ENCODE measurements around the gene RGS3.

The RGS3 gene

GRCh38 chr9:113471143-113471542, 7.6 kb downstream of the RGS3 start:
- no peak for TF ChIP-seq YY1 (IDR thresholded peaks at IDR 0.05; ENCODE audit: low read depth)
- no peak for TF ChIP-seq USF1 (IDR thresholded peaks at IDR 0.05)
- no peak for TF ChIP-seq TCF12 (IDR thresholded peaks at IDR 0.05; ENCODE audit: low read depth)
- no peak for TF ChIP-seq EGR1 (IDR thresholded peaks at IDR 0.05)

- TF ChIP-seq EP300 (IDR thresholded peaks at IDR 0.05; ENCODE audit: borderline replicate concordance), result no peak
These were observed 8.0 kb downstream of the RGS3 start for GRCh38 chr9:113471566-113471965.

- TF ChIP-seq CREB1 (IDR thresholded peaks at IDR 0.05; ENCODE audit: low read depth), result no peak
- TF ChIP-seq ZBTB7A (IDR thresholded peaks at IDR 0.05; ENCODE audit: low read depth), result no peak
- no peak for TF ChIP-seq NFIC (IDR thresholded peaks at IDR 0.05)
- no peak for TF ChIP-seq TAF1 (IDR thresholded peaks at IDR 0.05; ENCODE audit: low read depth)
- no peak for TF ChIP-seq FOXM1 (IDR thresholded peaks at IDR 0.05; ENCODE audit: borderline replicate concordance, low read depth)
- no peak for TF ChIP-seq EGR1 (IDR thresholded peaks at IDR 0.05)
- no peak for TF ChIP-seq MAX (IDR thresholded peaks at IDR 0.05)
- no peak for TF ChIP-seq USF1 (IDR thresholded peaks at IDR 0.05)
- no peak for TF ChIP-seq YY1 (IDR thresholded peaks at IDR 0.05; ENCODE audit: low read depth)
- TF ChIP-seq TEAD4 (IDR thresholded peaks at IDR 0.05), result no peak
- no peak for TF ChIP-seq EP300 (IDR thresholded peaks at IDR 0.05; ENCODE audit: borderline replicate concordance)
- TF ChIP-seq CEBPB (IDR thresholded peaks at IDR 0.05), result no peak
- TF ChIP-seq RAD21 (IDR thresholded peaks at IDR 0.05; ENCODE audit: low read depth), result no peak
- no peak for TF ChIP-seq TCF12 (IDR thresholded peaks at IDR 0.05; ENCODE audit: low read depth)
- no peak for TF ChIP-seq REST (IDR thresholded peaks at IDR 0.05; ENCODE audit: low read depth)
These were observed 8.7 kb downstream of the RGS3 start for GRCh38 chr9:113472199-113472598.

GRCh38 chr9:113474360-113475028, 11.0 kb downstream of the RGS3 start:
- TF ChIP-seq TEAD4 (IDR thresholded peaks at IDR 0.05) (no peak), TCF12 (IDR thresholded peaks at IDR 0.05; ENCODE audit: low read depth) (no peak), NFIC (IDR thresholded peaks at IDR 0.05) (no peak), CEBPB (IDR thresholded peaks at IDR 0.05) (no peak), EGR1 (IDR thresholded peaks at IDR 0.05) (no peak), REST (IDR thresholded peaks at IDR 0.05; ENCODE audit: low read depth) (no peak), RAD21 (IDR thresholded peaks at IDR 0.05; ENCODE audit: low read depth) (no peak)

GRCh38 chr9:113475031-113475430, 11.5 kb downstream of the RGS3 start:
- no peak for TF ChIP-seq TAF1 (IDR thresholded peaks at IDR 0.05; ENCODE audit: low read depth)
- no peak for TF ChIP-seq RAD21 (IDR thresholded peaks at IDR 0.05; ENCODE audit: low read depth)
- no peak for TF ChIP-seq TCF12 (IDR thresholded peaks at IDR 0.05; ENCODE audit: low read depth)
- no peak for TF ChIP-seq MAX (IDR thresholded peaks at IDR 0.05)
- TF ChIP-seq NFIC (IDR thresholded peaks at IDR 0.05), result no peak
- no peak for TF ChIP-seq TEAD4 (IDR thresholded peaks at IDR 0.05)
- no peak for TF ChIP-seq EP300 (IDR thresholded peaks at IDR 0.05; ENCODE audit: borderline replicate concordance)
- no peak for TF ChIP-seq CREB1 (IDR thresholded peaks at IDR 0.05; ENCODE audit: low read depth)
- TF ChIP-seq USF1 (IDR thresholded peaks at IDR 0.05), result no peak
- TF ChIP-seq EGR1 (IDR thresholded peaks at IDR 0.05), result no peak
- TF ChIP-seq ZBTB7A (IDR thresholded peaks at IDR 0.05; ENCODE audit: low read depth), result no peak
- TF ChIP-seq YY1 (IDR thresholded peaks at IDR 0.05; ENCODE audit: low read depth), result no peak
- TF ChIP-seq REST (IDR thresholded peaks at IDR 0.05; ENCODE audit: low read depth), result no peak

All from Ishikawa (cell line).